ENCODE results near the gene CEBPZ. TPM values are rescaled to one million over a fixed set of nuclear protein-coding genes. Genes with fewer than 3 reads are reported as not detected.

CEBPZ gene
- total RNA-seq, 1 donor from 2014 or later = 41.1 TPM

GRCh38 chr2:37224063-37224462 lies 7.3 kb downstream of the CEBPZ start:
- H3K4me3 Mint-ChIP-seq (ENCODE audit: unreplicated experiment) = no peak overlapping the region
- H3K9me3 Mint-ChIP-seq (ENCODE audit: unreplicated experiment) = no peaks in the 10 kb centered on the region
- DNase-seq = no peak
- no peaks in the 10 kb centered on the region for H3K27me3 Mint-ChIP-seq (ENCODE audit: unreplicated experiment)
- no peaks in the 10 kb centered on the region for H3K36me3 Mint-ChIP-seq (ENCODE audit: unreplicated experiment)
- no peak for TF ChIP-seq CTCF (IDR thresholded peaks at IDR 0.05; ENCODE audit: partially characterized antibody, unreplicated experiment)
- H3K4me1 Mint-ChIP-seq (ENCODE audit: low read depth, unreplicated experiment) = peaks cover 12% of the 10 kb centered on the region
- no peak overlapping the region for H3K27ac Mint-ChIP-seq (ENCODE audit: unreplicated experiment)

- Mint-ChIP-seq H3K9me3 (ENCODE audit: unreplicated experiment) (no peaks in the 10 kb centered on the region), H3K27ac (ENCODE audit: unreplicated experiment) (no peak overlapping the region), H3K4me3 (ENCODE audit: unreplicated experiment) (no peak overlapping the region), H3K36me3 (ENCODE audit: unreplicated experiment) (no peaks in the 10 kb centered on the region), H3K27me3 (ENCODE audit: unreplicated experiment) (no peaks in the 10 kb centered on the region), H3K4me1 (ENCODE audit: low read depth, unreplicated experiment) (peaks cover 12% of the 10 kb centered on the region)
- no peak for TF ChIP-seq CTCF (IDR thresholded peaks at IDR 0.05; ENCODE audit: partially characterized antibody, unreplicated experiment)
- DNase-seq = no peak
Observed at GRCh38 chr2:37223131-37223530, 8.3 kb downstream of the CEBPZ start.

- H3K36me3 Mint-ChIP-seq (ENCODE audit: unreplicated experiment) = no peaks in the 10 kb centered on the region
- H3K4me3 Mint-ChIP-seq (ENCODE audit: unreplicated experiment) = no peak overlapping the region
- no peak for TF ChIP-seq CTCF (IDR thresholded peaks at IDR 0.05; ENCODE audit: partially characterized antibody, unreplicated experiment)
- no peak overlapping the region for H3K27ac Mint-ChIP-seq (ENCODE audit: unreplicated experiment)
- DNase-seq = no peak
- H3K27me3 Mint-ChIP-seq (ENCODE audit: unreplicated experiment) = no peaks in the 10 kb centered on the region
- no peaks in the 10 kb centered on the region for H3K9me3 Mint-ChIP-seq (ENCODE audit: unreplicated experiment)
- H3K4me1 Mint-ChIP-seq (ENCODE audit: low read depth, unreplicated experiment) = no peaks in the 10 kb centered on the region
Observed at GRCh38 chr2:37219046-37219445, 12.3 kb downstream of the CEBPZ start.

GRCh38 chr2:37215250-37215649 lies 16.1 kb downstream of the CEBPZ start:
- H3K27ac Mint-ChIP-seq (ENCODE audit: unreplicated experiment) = no peak overlapping the region
- H3K4me3 Mint-ChIP-seq (ENCODE audit: unreplicated experiment) = no peak overlapping the region
- no peak for TF ChIP-seq CTCF (IDR thresholded peaks at IDR 0.05; ENCODE audit: partially characterized antibody, unreplicated experiment)
- H3K4me1 Mint-ChIP-seq (ENCODE audit: low read depth, unreplicated experiment) = no peaks in the 10 kb centered on the region
- H3K36me3 Mint-ChIP-seq (ENCODE audit: unreplicated experiment) = peaks cover 14% of the 10 kb centered on the region
- no peaks in the 10 kb centered on the region for H3K9me3 Mint-ChIP-seq (ENCODE audit: unreplicated experiment)
- no peaks in the 10 kb centered on the region for H3K27me3 Mint-ChIP-seq (ENCODE audit: unreplicated experiment)
- no peak for DNase-seq

- peaks cover 47% of the 10 kb centered on the region for H3K36me3 Mint-ChIP-seq (ENCODE audit: unreplicated experiment)
- no peak overlapping the region for H3K27ac Mint-ChIP-seq (ENCODE audit: unreplicated experiment)
- H3K4me1 Mint-ChIP-seq (ENCODE audit: low read depth, unreplicated experiment) = no peaks in the 10 kb centered on the region
- no peak for TF ChIP-seq CTCF (IDR thresholded peaks at IDR 0.05; ENCODE audit: partially characterized antibody, unreplicated experiment)
- no peak for DNase-seq
- H3K9me3 Mint-ChIP-seq (ENCODE audit: unreplicated experiment) = peaks cover 18% of the 10 kb centered on the region
- no peaks in the 10 kb centered on the region for H3K27me3 Mint-ChIP-seq (ENCODE audit: unreplicated experiment)
- no peak overlapping the region for H3K4me3 Mint-ChIP-seq (ENCODE audit: unreplicated experiment)
Observed at GRCh38 chr2:37211939-37212338, 19.5 kb downstream of the CEBPZ start.
